Stomach (tissue), 19 donors: ENCODE measurements around the gene ONECUT2. TPM values are rescaled to one million over a fixed set of nuclear protein-coding genes. Genes with fewer than 3 reads are reported as not detected.
A peak's percentile ranks its signal among the peaks of the same experiment; 100 is the strongest.
"Not testable (repeated sequence)": the region's sequence is repeated elsewhere in the genome, so short reads cannot be mapped to it uniquely, and the experiment has no call there.

Experiments used
- DNase-seq, 2 donors: peaks; one replicate each; pipeline versions ENCODE4 v3.0.0 to v3.0.0-alpha.2; 2013 to 2019
- H3K27ac ChIP-seq, 5 donors: fragments of 200-600 bp in 4 of 5; sonication (generic) in 4 of 5; one replicate each; pipeline ENCODE4 v1.5.1; 2013 to 2019; ENCODE audit warnings: mild to moderate bottlenecking in 1 of 5, moderate library complexity in 1 of 5
- H3K27me3 ChIP-seq, 3 donors: fragments of 200-600 bp; sonication (generic); one replicate each; pipeline ENCODE4 v1.5.1; 2017 to 2019; ENCODE audit warnings: mixed run types in 1 of 3
- H3K36me3 ChIP-seq, 4 donors: fragments of 200-600 bp; sonication (generic); 1 replicate in 3 of 4; 2 replicates in 1 of 4; pipeline ENCODE4 v1.5.1; 2016 to 2019
- H3K4me1 ChIP-seq, 4 donors: fragments of 200-600 bp; sonication (generic); one replicate each; pipeline ENCODE4 v1.5.1; 2016 to 2019
- H3K4me3 ChIP-seq, 4 donors: fragments of 200-600 bp; sonication (generic) in 3 of 4; one replicate each; pipeline ENCODE4 v1.5.1; 2016 to 2019; ENCODE audit warnings: mild to moderate bottlenecking in 1 of 4
- H3K9me3 ChIP-seq, 4 donors: fragments of 200-600 bp; sonication (generic); one replicate each; pipeline ENCODE4 v1.5.1; 2016 to 2019
- EP300 ChIP-seq: sonication (generic); formaldehyde crosslinking; IDR thresholded peaks from one replicate; pipeline ENCODE4 v1.6.1; 2017; ENCODE audit warnings: antibody characterized with exemption
- POLR2A ChIP-seq, 4 donors: fragments of 450-650 bp; IDR thresholded peaks; one replicate each; pipeline ENCODE4 v1.6.1; 2016; ENCODE audit warnings: antibody characterized with exemption in 4 of 4, control low read depth in 2 of 4, mild to moderate bottlenecking in 1 of 4, moderate library complexity in 1 of 4
- POLR2AphosphoS5 ChIP-seq, 3 donors: sonication (generic); formaldehyde crosslinking; IDR thresholded peaks; one replicate each; pipeline ENCODE4 v1.6.1; 2016; ENCODE audit warnings: antibody characterized with exemption in 3 of 3
- WGBS, 5 donors: extraction: QIAGEN DNeasy Blood & Tissue Kit in 3 of 5; methylation state at CpG; one replicate each; pipeline versions ENCODE4 v1.1.5 to v1.1.7; 2013 to 2018; 5-methylcytosine and 5-hydroxymethylcytosine counted together
- intact Hi-C: fragments of 100-400 bp; cut with DNase I; formaldehyde crosslinking; loops from one replicate; pipeline ENCODE4 v1.15.1; 2023; ENCODE audit warnings: low total_unique reads
- long read RNA-seq, 10 donors: transcript quantifications; one replicate each; lab custom pipeline, GENCODE V29; 2026
- polyA plus RNA-seq, 3 donors: library from polyadenylated mRNA; stranded (reverse); fragments of 200-250 nt; gene quantifications; one replicate each; pipeline ENCODE4 v1.2.3, GENCODE V29; 2013
- total RNA-seq, 5 donors: library from RNA; depleted of rRNA; stranded (reverse); fragments of >200 nt; gene quantifications; one replicate each; pipeline versions ENCODE4 v1.1.0 to v1.2.3, GENCODE V29; 2014 to 2016
- TF ChIP-seq, protein P1 (sequence below), 7 experiments: fragments of 450-650 bp in 4 of 7; fragments of 200-600 bp in 3 of 7; sonication (generic) in 3 of 7; IDR thresholded peaks; one replicate each; pipeline ENCODE4 v1.5.1; 2016 to 2019; ENCODE audit warnings: antibody characterized with exemption in 7 of 7, control low read depth in 2 of 7, mild to moderate bottlenecking in 1 of 7
- donor health status: healthy with polysubstance abuse.
- donor health status: Bipolar disorder and iron deficiency.
- donor health status: healthy.

The ONECUT2 gene
- under 1 TPM in 3 of 5 donors, not detected in 2; under 0.01 to 0.37 (median 0.14) TPM for total RNA-seq
- under 1 TPM in 1 of 3 donors, not detected in 2; under 0.01 TPM for polyA plus RNA-seq
- long read RNA-seq, donor 1: 0 reads
- long read RNA-seq, donor 2, full-length matches to known transcripts: 1 of 1 reads
- long read RNA-seq, donor 2, partial matches to known transcripts: 0 of 1 reads
- long read RNA-seq, donor 2, other reads (novel, unspliced or antisense): 0 of 1 reads
- long read RNA-seq, donor 3: 0 reads
- long read RNA-seq, donor 4: 0 reads
- long read RNA-seq, donor 5: 0 reads
- long read RNA-seq, donor 6: 0 reads
- long read RNA-seq, donor 7: 0 reads
- long read RNA-seq, donor 8: 0 reads
- long read RNA-seq, donor 9: 0 reads
- long read RNA-seq, donor 10: 0 reads

DNA sequence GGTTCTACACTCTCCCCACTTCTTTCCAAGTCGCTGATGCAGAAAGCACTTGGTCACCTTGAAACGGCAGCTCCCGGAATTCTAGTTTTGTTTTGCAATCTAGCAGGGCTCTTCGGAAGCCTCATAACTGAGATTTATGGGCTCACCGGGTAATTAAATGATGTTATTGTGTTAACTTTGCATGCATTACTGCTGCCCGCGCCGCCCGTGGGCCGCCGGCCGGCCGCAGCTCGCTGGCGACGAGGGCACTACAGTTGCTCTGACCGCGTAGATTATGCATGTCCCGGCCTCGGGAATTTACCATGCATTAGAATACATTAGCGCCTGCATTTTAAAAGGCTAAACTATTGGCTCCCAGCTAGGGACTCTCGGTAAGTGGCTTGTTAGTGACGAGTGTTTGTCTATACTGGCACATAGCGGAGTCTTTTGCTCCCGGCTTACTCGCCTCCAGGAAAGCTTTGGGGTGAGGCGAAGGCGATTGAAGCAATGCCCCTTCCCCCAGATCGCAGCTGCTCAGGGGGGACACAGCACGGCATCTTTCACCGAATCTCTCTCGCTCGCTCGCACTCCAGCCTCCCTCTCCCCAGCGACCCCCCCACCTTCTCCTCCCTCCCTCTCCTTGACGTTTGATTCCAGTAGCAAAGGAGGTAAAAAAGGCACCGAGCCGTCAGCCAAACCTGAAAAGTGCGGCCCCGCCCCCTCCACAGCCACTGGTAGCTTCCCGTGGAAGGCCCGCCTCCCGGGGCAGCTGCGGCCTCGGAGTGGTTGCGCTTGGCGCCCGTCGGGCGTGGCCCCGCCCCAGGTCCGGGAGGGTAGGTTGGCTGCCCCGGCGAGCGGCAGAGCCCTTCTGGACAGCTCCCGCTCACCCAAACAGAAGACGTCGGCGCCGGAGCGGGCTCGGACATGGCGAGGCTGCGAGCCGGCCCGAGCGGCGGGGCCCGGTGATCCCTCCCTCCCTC lies at the start of gene ONECUT2:
ONECUT2 (plus strand) TSS at position 839 of the 959 bp plus-strand sequence. CDS start 343 bp downstream, outside the sequence.
- Histone ChIP-seq H3K27me3 (peaks cover 59 to 99% (median 96%) of the 10 kb centered on the region in 3 donors), H3K27ac (no peak within 1 kb of the TSS), H3K36me3 (no peaks in the 10 kb centered on the region), H3K9me3 (peaks cover 0 to 18% (median 0%) of the 10 kb centered on the region in 4 donors), H3K4me3 (peak within 1 kb of the TSS; percentile 47 to 65 (median 56)), H3K4me1 (peaks cover 43 to 75% (median 62%) of the 10 kb centered on the region in 4 donors)
- 1 to 3% (median 2%) methylated on average over 37 to 69 of the region's 69 CpGs for WGBS, 5 donors
- DNase-seq: peak; percentile 92 to 97
- TF ChIP-seq POLR2AphosphoS5 (IDR thresholded peaks at IDR 0.05) (peak in 1 of 3 donors; percentile 40), POLR2A (IDR thresholded peaks at IDR 0.05) (no peak), EP300 (no peak)
- TF ChIP-seq, protein P1, sequence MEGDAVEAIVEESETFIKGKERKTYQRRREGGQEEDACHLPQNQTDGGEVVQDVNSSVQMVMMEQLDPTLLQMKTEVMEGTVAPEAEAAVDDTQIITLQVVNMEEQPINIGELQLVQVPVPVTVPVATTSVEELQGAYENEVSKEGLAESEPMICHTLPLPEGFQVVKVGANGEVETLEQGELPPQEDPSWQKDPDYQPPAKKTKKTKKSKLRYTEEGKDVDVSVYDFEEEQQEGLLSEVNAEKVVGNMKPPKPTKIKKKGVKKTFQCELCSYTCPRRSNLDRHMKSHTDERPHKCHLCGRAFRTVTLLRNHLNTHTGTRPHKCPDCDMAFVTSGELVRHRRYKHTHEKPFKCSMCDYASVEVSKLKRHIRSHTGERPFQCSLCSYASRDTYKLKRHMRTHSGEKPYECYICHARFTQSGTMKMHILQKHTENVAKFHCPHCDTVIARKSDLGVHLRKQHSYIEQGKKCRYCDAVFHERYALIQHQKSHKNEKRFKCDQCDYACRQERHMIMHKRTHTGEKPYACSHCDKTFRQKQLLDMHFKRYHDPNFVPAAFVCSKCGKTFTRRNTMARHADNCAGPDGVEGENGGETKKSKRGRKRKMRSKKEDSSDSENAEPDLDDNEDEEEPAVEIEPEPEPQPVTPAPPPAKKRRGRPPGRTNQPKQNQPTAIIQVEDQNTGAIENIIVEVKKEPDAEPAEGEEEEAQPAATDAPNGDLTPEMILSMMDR (IDR thresholded peaks at IDR 0.05): no peak
- intact Hi-C loops: no loop called here

DNA sequence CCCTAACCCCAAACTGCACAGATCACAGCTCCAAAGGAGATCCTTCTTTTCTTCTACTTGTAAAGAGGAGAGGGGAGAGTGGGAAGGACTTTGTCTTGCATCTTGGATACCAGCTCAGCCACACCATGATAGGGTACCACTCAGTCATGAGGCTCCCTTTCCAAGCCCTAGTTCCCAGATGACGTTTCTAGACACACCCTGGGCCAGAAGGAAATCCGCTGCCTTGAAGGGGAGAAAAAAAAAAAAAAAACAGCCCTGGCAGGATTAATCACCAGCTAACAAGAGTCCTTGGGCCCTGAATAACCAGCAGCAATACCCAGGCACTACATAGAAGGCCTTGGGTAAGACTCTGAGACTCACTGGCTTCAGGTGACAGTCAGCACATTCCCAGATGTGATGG lies 45.9 kb upstream of the ONECUT2 start:
- Histone ChIP-seq H3K4me3 (no peak overlapping the region), H3K4me1 (no peaks in the 10 kb centered on the region), H3K36me3 (no peaks in the 10 kb centered on the region), H3K27me3 (no peaks in the 10 kb centered on the region), H3K9me3 (peaks cover 0 to 5% (median 0%) of the 10 kb centered on the region in 4 donors), H3K27ac (no peak overlapping the region)
- 12 to 43% (median 27%) methylated on average over 2 of the region's 2 CpGs for WGBS, 5 donors
- peak in 1 of 2 donors; percentile 39 for DNase-seq
- TF ChIP-seq, protein P1 (IDR thresholded peaks at IDR 0.05): no peak
- TF ChIP-seq POLR2A (IDR thresholded peaks at IDR 0.05) (no peak), EP300 (no peak), POLR2AphosphoS5 (IDR thresholded peaks at IDR 0.05) (no peak)
- intact Hi-C loops: no loop called here

DNA sequence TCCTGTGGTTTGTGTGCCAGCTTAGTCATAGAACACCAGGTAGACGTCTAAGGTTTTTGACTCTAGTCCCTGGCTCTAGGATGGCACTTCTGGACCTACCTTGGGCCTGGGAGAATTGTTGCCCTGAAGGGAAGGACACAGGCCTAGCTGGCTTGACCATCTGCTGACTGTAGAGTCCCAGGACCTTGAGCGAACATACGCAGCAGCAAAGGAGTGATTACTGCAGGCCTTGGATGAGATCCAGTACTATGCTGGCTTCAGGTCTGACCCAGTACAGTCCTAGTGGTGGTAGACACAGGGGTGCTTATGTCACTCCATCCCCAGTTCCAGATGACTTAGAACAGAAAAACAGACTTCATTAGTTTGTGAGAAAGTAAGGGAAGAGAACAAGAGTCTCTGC lies 45.1 kb upstream of the ONECUT2 start:
- DNase-seq: no peak
- WGBS, 5 donors: 41 to 53% (median 44%) methylated on average over 3 of the region's 3 CpGs
- Histone ChIP-seq H3K9me3 (peaks cover 0 to 6% (median 4%) of the 10 kb centered on the region in 4 donors), H3K27me3 (no peaks in the 10 kb centered on the region), H3K4me1 (no peaks in the 10 kb centered on the region), H3K4me3 (no peak overlapping the region), H3K27ac (no peak overlapping the region), H3K36me3 (no peaks in the 10 kb centered on the region)
- intact Hi-C loops: no loop called here
- TF ChIP-seq POLR2A (IDR thresholded peaks at IDR 0.05) (no peak), POLR2AphosphoS5 (IDR thresholded peaks at IDR 0.05) (no peak), EP300 (no peak)
- TF ChIP-seq, protein P1 (IDR thresholded peaks at IDR 0.05): no peak

DNA sequence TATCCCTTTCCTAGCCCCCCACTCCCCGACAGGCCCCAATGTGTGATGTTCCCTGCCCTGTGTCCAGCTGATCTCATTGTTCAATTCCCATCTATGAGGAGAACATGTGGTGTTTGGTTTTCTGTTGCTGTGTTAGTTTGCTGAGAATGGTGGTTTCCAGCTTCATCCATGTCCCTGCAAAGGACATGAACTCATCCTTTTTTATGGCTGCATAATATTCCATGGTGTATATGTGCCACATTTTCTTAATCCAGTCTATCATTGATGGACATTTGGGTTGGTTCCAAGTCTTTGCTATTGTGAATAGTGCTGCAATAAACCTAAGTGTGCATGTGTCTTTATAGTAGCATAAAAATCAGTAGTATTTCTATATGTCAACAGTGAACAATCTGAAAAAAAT lies 40.4 kb upstream of the ONECUT2 start:
- H3K36me3 ChIP-seq, H3K4me3 ChIP-seq, intact Hi-C loops, H3K4me1 ChIP-seq, H3K27me3 ChIP-seq, H3K27ac ChIP-seq, DNase-seq: not testable (repeated sequence)
- WGBS, 5 donors: 90 to 97% (median 95%) methylated on average over 1 of the region's 1 CpG
- H3K9me3 ChIP-seq: peaks cover 0 to 13% (median 7%) of the 10 kb centered on the region in 4 donors

DNA sequence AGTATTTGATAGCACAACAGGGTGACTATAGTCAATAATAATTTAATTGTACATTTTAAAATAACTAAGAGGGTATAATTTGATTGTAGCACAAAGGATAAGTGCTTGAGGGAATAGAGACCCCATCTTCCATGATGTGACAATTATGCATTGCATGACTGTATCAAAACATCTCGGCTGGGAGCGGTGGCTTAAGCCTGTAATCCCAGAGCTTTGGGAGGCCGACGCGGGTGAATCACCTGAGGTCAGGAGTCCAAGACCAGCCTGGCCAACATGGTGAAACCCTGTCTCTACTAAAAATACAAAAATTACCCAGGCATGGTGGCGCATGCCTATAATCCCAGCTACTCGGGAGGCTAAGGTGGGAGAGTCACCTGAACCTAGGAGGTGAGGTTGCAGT lies 38.3 kb upstream of the ONECUT2 start:
- H3K27me3 ChIP-seq, DNase-seq, H3K36me3 ChIP-seq, H3K4me3 ChIP-seq, H3K4me1 ChIP-seq, H3K27ac ChIP-seq, intact Hi-C loops: not testable (repeated sequence)
- H3K9me3 ChIP-seq: peaks cover 0 to 13% (median 4%) of the 10 kb centered on the region in 4 donors
- 85 to 95% (median 94%) methylated on average over 7 of the region's 7 CpGs for WGBS, 5 donors
